ENCODE results near the gene POU2F1. TPM values are rescaled to one million over a fixed set of nuclear protein-coding genes. Genes with fewer than 3 reads are reported as not detected.
A peak's percentile ranks its signal among the peaks of the same experiment; 100 is the strongest.

POU2F1 gene
- total and polyA plus RNA-seq, 2 donors (not counting 1 experiment from before 2014, with no cell fraction given) = 5.2 to 48.8 TPM

DNA sequence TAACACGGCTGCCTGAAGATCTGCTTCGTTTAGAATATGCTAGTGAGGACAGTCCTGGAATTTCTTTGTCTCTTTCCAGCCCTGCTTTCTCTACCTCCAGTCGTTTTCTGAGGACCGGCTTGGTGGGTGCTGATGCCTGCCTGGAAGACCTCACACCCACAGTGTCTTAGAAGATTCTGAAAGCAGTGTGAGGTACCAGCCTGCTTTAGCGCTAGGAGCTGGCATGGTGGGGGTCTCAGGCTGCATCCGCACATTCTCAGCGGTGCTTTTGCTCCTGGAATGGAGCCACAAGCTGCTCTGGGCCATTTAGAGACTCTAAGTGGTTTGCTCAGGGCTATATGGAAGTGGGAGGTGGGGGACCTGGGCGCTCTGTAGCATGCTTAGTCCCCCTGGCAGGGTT is 236.2 kb downstream of the POU2F1 start:
- DNase-seq = no peak
- POLR2A ChIA-PET = no interaction called here
- peaks cover 9% of the 10 kb centered on the region for H3K4me1 Mint-ChIP-seq

DNA sequence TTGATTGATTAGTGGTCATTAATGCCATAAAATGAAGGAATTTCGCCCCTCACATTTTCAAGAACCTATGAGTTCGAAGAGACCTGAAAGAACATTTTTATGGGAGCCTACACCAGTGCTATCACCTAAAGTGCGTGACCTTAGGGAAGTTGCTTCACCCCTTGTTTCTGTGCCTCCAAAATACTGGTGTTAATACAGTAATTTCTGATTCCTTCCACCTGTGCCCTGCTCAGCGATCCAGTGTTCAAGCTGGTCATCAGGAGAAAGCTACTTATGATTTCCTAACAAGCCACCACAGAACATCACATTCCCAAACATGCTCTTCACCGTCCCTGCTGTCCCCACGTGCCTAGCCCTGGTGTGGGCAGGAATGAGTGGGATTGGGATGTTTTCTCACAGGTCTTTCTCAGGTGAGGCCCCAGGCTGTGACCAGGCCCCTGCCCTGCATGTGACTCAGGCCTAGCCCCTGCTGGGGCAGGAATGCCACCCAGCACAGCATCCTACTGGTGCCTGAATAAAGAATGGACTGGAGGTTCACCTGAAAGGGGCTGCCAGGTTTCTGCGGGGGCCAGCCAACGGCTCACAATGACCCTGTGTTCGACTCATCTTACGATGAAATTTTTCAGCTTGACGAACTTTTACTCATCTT is 237.4 kb downstream of the POU2F1 start:
- Mint-ChIP-seq H3K27me3 (peaks cover 4% of the 10 kb centered on the region), H3K4me3 (no peak overlapping the region), H3K9me3 (ENCODE audit: insufficient read depth) (no peaks in the 10 kb centered on the region), H3K27ac (no peak overlapping the region), H3K4me1 (peaks cover 9% of the 10 kb centered on the region)
- 94% methylated on average over 8 of the region's 11 CpGs for WGBS (ENCODE audit: insufficient coverage)
- no peak for ATAC-seq (ENCODE audit: low read depth)
- Histone ChIP-seq H3K4me1 (ENCODE audit: control insufficient read depth in 2 of 2, insufficient read depth in 2 of 2, low read length in 2 of 2) (peaks cover 3 to 12% of the 10 kb centered on the region in 2 donors), H3K9ac (ENCODE audit: low read length) (no peak overlapping the region), H3K4me3 (ENCODE audit: control extremely low read depth in 1 of 5, extremely low read depth in 1 of 5, insufficient read depth in 1 of 5, low read depth in 2 of 5, low read length in 4 of 5) (no peak overlapping the region), H3K79me2 (ENCODE audit: control insufficient read depth, insufficient read depth, low read length) (no peaks in the 10 kb centered on the region), H3K4me2 (replicated peaks; ENCODE audit: low read depth, low read length, poor library complexity, severe bottlenecking) (no peak overlapping the region), H4K20me1 (ENCODE audit: control insufficient read depth, insufficient read depth, low read length, poor library complexity, severe bottlenecking) (no peaks in the 10 kb centered on the region), H2AFZ (ENCODE audit: insufficient read depth, low read depth, low read length, poor library complexity, severe bottlenecking) (no peak overlapping the region), H3K27ac (ENCODE audit: low read length in 2 of 2) (no peak overlapping the region), H3K27me3 (replicated peaks in 1 of 4; ENCODE audit: control extremely low read depth in 1 of 4, control insufficient read depth in 3 of 4, insufficient read depth in 4 of 4, low read length in 3 of 4) (peaks cover 0 to 6% (median 0%) of the 10 kb centered on the region in 4 experiments), H3K9me3 (ENCODE audit: control extremely low read depth in 1 of 3, control insufficient read depth in 2 of 3, insufficient read depth in 1 of 3, low read length in 2 of 3) (no peaks in the 10 kb centered on the region), H3K36me3 (replicated peaks in 1 of 2; ENCODE audit: control extremely low read depth in 1 of 2, control insufficient read depth in 1 of 2, extremely low read depth in 1 of 2, insufficient read depth in 2 of 2, low read length in 1 of 2) (no peaks in the 10 kb centered on the region)
- ChIA-PET CTCF (no interaction called here), POLR2A (no interaction called here)
- no peak for TF ChIP-seq EZH2 (IDR thresholded peaks at IDR 0.05; ENCODE audit: borderline replicate concordance, insufficient read depth, low read depth, low read length, poor library complexity, severe bottlenecking)
- TF ChIP-seq, protein P1, sequence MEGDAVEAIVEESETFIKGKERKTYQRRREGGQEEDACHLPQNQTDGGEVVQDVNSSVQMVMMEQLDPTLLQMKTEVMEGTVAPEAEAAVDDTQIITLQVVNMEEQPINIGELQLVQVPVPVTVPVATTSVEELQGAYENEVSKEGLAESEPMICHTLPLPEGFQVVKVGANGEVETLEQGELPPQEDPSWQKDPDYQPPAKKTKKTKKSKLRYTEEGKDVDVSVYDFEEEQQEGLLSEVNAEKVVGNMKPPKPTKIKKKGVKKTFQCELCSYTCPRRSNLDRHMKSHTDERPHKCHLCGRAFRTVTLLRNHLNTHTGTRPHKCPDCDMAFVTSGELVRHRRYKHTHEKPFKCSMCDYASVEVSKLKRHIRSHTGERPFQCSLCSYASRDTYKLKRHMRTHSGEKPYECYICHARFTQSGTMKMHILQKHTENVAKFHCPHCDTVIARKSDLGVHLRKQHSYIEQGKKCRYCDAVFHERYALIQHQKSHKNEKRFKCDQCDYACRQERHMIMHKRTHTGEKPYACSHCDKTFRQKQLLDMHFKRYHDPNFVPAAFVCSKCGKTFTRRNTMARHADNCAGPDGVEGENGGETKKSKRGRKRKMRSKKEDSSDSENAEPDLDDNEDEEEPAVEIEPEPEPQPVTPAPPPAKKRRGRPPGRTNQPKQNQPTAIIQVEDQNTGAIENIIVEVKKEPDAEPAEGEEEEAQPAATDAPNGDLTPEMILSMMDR (IDR thresholded peaks at IDR 0.05) = no peak
- intact Hi-C loops (cut with micrococcal nuclease) = no loop called here
- DNase-seq = no peak

More for the DNA sequence above, 236.2 kb downstream of the POU2F1 start:
- no peaks in the 10 kb centered on the region for H3K9me3 ChIP-seq (ENCODE audit: control extremely low read depth in 1 of 3, control insufficient read depth in 2 of 3, insufficient read depth in 1 of 3, low read length in 2 of 3)
- no peaks in the 10 kb centered on the region for H3K9me3 Mint-ChIP-seq (ENCODE audit: insufficient read depth)
- H2AFZ ChIP-seq (ENCODE audit: insufficient read depth, low read depth, low read length, poor library complexity, severe bottlenecking) = no peak overlapping the region
- peaks cover 4% of the 10 kb centered on the region for H3K27me3 Mint-ChIP-seq
- 91% methylated on average over 8 of the region's 8 CpGs for WGBS (ENCODE audit: insufficient coverage)
- no peaks in the 10 kb centered on the region for H3K36me3 ChIP-seq (replicated peaks in 1 of 2; ENCODE audit: control extremely low read depth in 1 of 2, control insufficient read depth in 1 of 2, extremely low read depth in 1 of 2, insufficient read depth in 2 of 2, low read length in 1 of 2)
- no peak overlapping the region for H3K27ac ChIP-seq (ENCODE audit: low read length in 2 of 2)
- H3K9ac ChIP-seq (ENCODE audit: low read length) = no peak overlapping the region
- H3K27ac Mint-ChIP-seq = no peak overlapping the region
- no peak for ATAC-seq (ENCODE audit: low read depth)
- peak overlapping the region; percentile 79 for H3K4me3 Mint-ChIP-seq
- CTCF ChIA-PET = interaction anchor here (0.5 to 4.2 kb wide), 4 partner anchors 11 to 77 kb away, joined by 3 to 25 read pairs (median 12); no protein-coding TSS in a partner anchor
- H3K27me3 ChIP-seq (replicated peaks in 1 of 4; ENCODE audit: control extremely low read depth in 1 of 4, control insufficient read depth in 3 of 4, insufficient read depth in 4 of 4, low read length in 3 of 4) = peaks cover 0 to 6% (median 0%) of the 10 kb centered on the region in 4 experiments
- H3K4me1 ChIP-seq (ENCODE audit: control insufficient read depth in 2 of 2, insufficient read depth in 2 of 2, low read length in 2 of 2) = peaks cover 3 to 12% of the 10 kb centered on the region in 2 donors
- H3K4me2 ChIP-seq (replicated peaks; ENCODE audit: low read depth, low read length, poor library complexity, severe bottlenecking) = no peak overlapping the region
- no peaks in the 10 kb centered on the region for H3K79me2 ChIP-seq (ENCODE audit: control insufficient read depth, insufficient read depth, low read length)
- no peak overlapping the region for H3K4me3 ChIP-seq (ENCODE audit: control extremely low read depth in 1 of 5, extremely low read depth in 1 of 5, insufficient read depth in 1 of 5, low read depth in 2 of 5, low read length in 4 of 5)
- TF ChIP-seq, protein P1 (IDR thresholded peaks at IDR 0.05) = no peak
- TF ChIP-seq EZH2 (IDR thresholded peaks at IDR 0.05; ENCODE audit: borderline replicate concordance, insufficient read depth, low read depth, low read length, poor library complexity, severe bottlenecking) = no peak
- intact Hi-C loops (cut with micrococcal nuclease) = loop anchor here (1.0 kb wide), 1 partner anchor 10 kb away; no protein-coding TSS in a partner anchor
- H4K20me1 ChIP-seq (ENCODE audit: control insufficient read depth, insufficient read depth, low read length, poor library complexity, severe bottlenecking) = no peaks in the 10 kb centered on the region
